KOPT-K1 (cell line): ENCODE data around the gene MICAL3.

ENCODE experiments used
- H3K27ac ChIP-seq: fragments of 200-600 bp; sonication (generic); 2 replicates; pipeline ENCODE4 v1.5.1; 2016; ENCODE audit warnings: antibody characterized with exemption, mild to moderate bottlenecking, low read depth, low read length; ENCODE audit not compliant: poor library complexity, severe bottlenecking
- H3K36me3 ChIP-seq: fragments of 200-600 bp; sonication (generic); 2 replicates; pipeline ENCODE4 v1.5.1; 2017; ENCODE audit warnings: antibody characterized with exemption, mild to moderate bottlenecking, low read length, moderate library complexity; ENCODE audit not compliant: insufficient read depth
- H3K9me3 ChIP-seq: fragments of 200-600 bp; sonication (generic); 2 replicates; pipeline ENCODE4 v1.5.1; 2017; ENCODE audit warnings: antibody characterized with exemption, low read length, mild to moderate bottlenecking; ENCODE audit not compliant: insufficient read depth, poor library complexity, severe bottlenecking

MICAL3 gene

GRCh38 chr22:17981497-17981896 lies 42.9 kb downstream of the MICAL3 start:
- H3K27ac ChIP-seq = no peak overlapping the region
- H3K36me3 ChIP-seq = no peaks in the 10 kb centered on the region

GRCh38 chr22:17980638-17981051 lies 43.7 kb downstream of the MICAL3 start:
- Histone ChIP-seq H3K27ac (no peak overlapping the region), H3K36me3 (no peaks in the 10 kb centered on the region), H3K9me3 (no peaks in the 10 kb centered on the region)

More at GRCh38 chr22:17981497-17981896, 42.9 kb downstream of the MICAL3 start:
- no peaks in the 10 kb centered on the region for H3K9me3 ChIP-seq

- H3K27ac ChIP-seq = no peak overlapping the region
- H3K36me3 ChIP-seq = no peaks in the 10 kb centered on the region
- H3K9me3 ChIP-seq = no peaks in the 10 kb centered on the region
Observed at GRCh38 chr22:17980015-17980590, 44.3 kb downstream of the MICAL3 start.

- Histone ChIP-seq H3K36me3 (no peaks in the 10 kb centered on the region), H3K27ac (no peak overlapping the region), H3K9me3 (no peaks in the 10 kb centered on the region)
Observed at GRCh38 chr22:17978027-17978426, 46.3 kb downstream of the MICAL3 start.

GRCh38 chr22:17977371-17977770 lies 47.0 kb downstream of the MICAL3 start:
- Histone ChIP-seq H3K36me3 (no peaks in the 10 kb centered on the region), H3K27ac (no peak overlapping the region), H3K9me3 (no peaks in the 10 kb centered on the region)

GRCh38 chr22:17976121-17976520 lies 48.2 kb downstream of the MICAL3 start:
- no peaks in the 10 kb centered on the region for H3K9me3 ChIP-seq
- no peaks in the 10 kb centered on the region for H3K36me3 ChIP-seq
- no peak overlapping the region for H3K27ac ChIP-seq

- Histone ChIP-seq H3K36me3 (no peaks in the 10 kb centered on the region), H3K27ac (no peak overlapping the region), H3K9me3 (no peaks in the 10 kb centered on the region)
Observed at GRCh38 chr22:17974703-17975372, 49.5 kb downstream of the MICAL3 start.

GRCh38 chr22:17974087-17974486 lies 50.3 kb downstream of the MICAL3 start:
- Histone ChIP-seq H3K36me3 (no peaks in the 10 kb centered on the region), H3K27ac (no peak overlapping the region), H3K9me3 (no peaks in the 10 kb centered on the region)

- no peaks in the 10 kb centered on the region for H3K9me3 ChIP-seq
- no peak overlapping the region for H3K27ac ChIP-seq
- no peaks in the 10 kb centered on the region for H3K36me3 ChIP-seq
Observed at GRCh38 chr22:17973217-17973616, 51.1 kb downstream of the MICAL3 start.

- H3K27ac ChIP-seq = no peak overlapping the region
- H3K36me3 ChIP-seq = no peaks in the 10 kb centered on the region
- H3K9me3 ChIP-seq = no peaks in the 10 kb centered on the region
Observed at GRCh38 chr22:17972385-17973191, 51.8 kb downstream of the MICAL3 start.

- Histone ChIP-seq H3K27ac (no peak overlapping the region), H3K36me3 (no peaks in the 10 kb centered on the region), H3K9me3 (no peaks in the 10 kb centered on the region)
Observed at GRCh38 chr22:17971711-17972110, 52.6 kb downstream of the MICAL3 start.

- H3K9me3 ChIP-seq = no peaks in the 10 kb centered on the region
- H3K36me3 ChIP-seq = no peaks in the 10 kb centered on the region
- no peak overlapping the region for H3K27ac ChIP-seq
Observed at GRCh38 chr22:17970201-17970708, 54.1 kb downstream of the MICAL3 start.

GRCh38 chr22:17969701-17970113 lies 54.7 kb downstream of the MICAL3 start:
- no peak overlapping the region for H3K27ac ChIP-seq
- H3K9me3 ChIP-seq = no peaks in the 10 kb centered on the region
- H3K36me3 ChIP-seq = no peaks in the 10 kb centered on the region

- no peaks in the 10 kb centered on the region for H3K36me3 ChIP-seq
- no peak overlapping the region for H3K27ac ChIP-seq
Observed at GRCh38 chr22:17968126-17968525, 56.2 kb downstream of the MICAL3 start.

GRCh38 chr22:17966403-17966717 lies 58.0 kb downstream of the MICAL3 start:
- Histone ChIP-seq H3K27ac (no peak overlapping the region), H3K36me3 (no peaks in the 10 kb centered on the region)

More at GRCh38 chr22:17968126-17968525, 56.2 kb downstream of the MICAL3 start:
- H3K9me3 ChIP-seq = no peaks in the 10 kb centered on the region

More at GRCh38 chr22:17966403-17966717, 58.0 kb downstream of the MICAL3 start:
- H3K9me3 ChIP-seq = no peaks in the 10 kb centered on the region
